GM23338 (cell line): ENCODE measurements around the gene MICAL3. TPM values are rescaled to one million over a fixed set of nuclear protein-coding genes. Genes with fewer than 3 reads are reported as not detected.

Experiments used
- ATAC-seq: fragments of 200-7000 bp; cut with Tn5 transposase; 3 replicates; pipeline ENCODE4 v1.9.1; 2020
- DNase-seq: peaks from one replicate; pipeline ENCODE4 v3.0.0-alpha.2; 2015; ENCODE audit warnings: low spot score
- H2AFZ ChIP-seq: fragments of 200-600 bp; sonication (generic); 2 replicates; pipeline ENCODE4 v1.8.0; 2016; ENCODE audit warnings: antibody characterized with exemption, mild to moderate bottlenecking, moderate library complexity
- H3F3A ChIP-seq: fragments of 200-600 bp; sonication (generic); replicated peaks from 2 replicates; pipeline ENCODE4 v1.8.0; 2017; ENCODE audit warnings: antibody characterized with exemption, mixed run types, low read depth
- H3K27ac ChIP-seq: fragments of 200-600 bp; sonication (generic); 2 replicates; pipeline ENCODE4 v1.6.1; 2016; ENCODE audit warnings: low read depth
- H3K27me3 ChIP-seq: fragments of 200-600 bp; sonication (generic); 2 replicates; pipeline ENCODE4 v1.8.0; 2016; ENCODE audit warnings: mild to moderate bottlenecking, mixed run types, moderate library complexity; ENCODE audit not compliant: insufficient read depth
- H3K36me3 ChIP-seq: fragments of 200-600 bp; sonication (generic); 2 replicates; pipeline ENCODE4 v1.8.0; 2016; ENCODE audit warnings: mild to moderate bottlenecking; ENCODE audit not compliant: insufficient read depth
- H3K4me1 ChIP-seq: fragments of 200-600 bp; sonication (generic); 2 replicates; pipeline ENCODE4 v1.8.0; 2016; ENCODE audit warnings: mild to moderate bottlenecking, moderate library complexity; ENCODE audit not compliant: insufficient read depth
- H3K4me2 ChIP-seq: fragments of 200-600 bp; sonication (generic); 2 replicates; pipeline ENCODE4 v1.7.1; 2017; ENCODE audit warnings: mixed run types
- H3K4me3 ChIP-seq: fragments of 200-600 bp; sonication (generic); 2 replicates; pipeline ENCODE4 v1.6.1; 2016; ENCODE audit warnings: mixed run types
- H3K79me2 ChIP-seq: fragments of 200-600 bp; sonication (generic); replicated peaks from 2 replicates; pipeline ENCODE4 v1.8.0; 2017; ENCODE audit warnings: mild to moderate bottlenecking; ENCODE audit not compliant: insufficient read depth
- H3K9me2 ChIP-seq: fragments of 200-600 bp; sonication (generic); 2 replicates; pipeline ENCODE4 v1.8.0; 2017; ENCODE audit not compliant: insufficient read depth
- H4K20me1 ChIP-seq: fragments of 200-600 bp; sonication (generic); replicated peaks from 2 replicates; pipeline ENCODE4 v1.8.0; 2017; ENCODE audit warnings: mild to moderate bottlenecking; ENCODE audit not compliant: insufficient read depth
- H3K27ac Mint-ChIP-seq: 2 replicates; pipeline ENCODE4 v1.8.0; 2020; ENCODE audit warnings: inconsistent platforms, mild to moderate bottlenecking, moderate library complexity, mixed read lengths
- H3K27me3 Mint-ChIP-seq: 3 replicates; pipeline ENCODE4 v1.8.0; 2022; ENCODE audit warnings: low read depth, mild to moderate bottlenecking, moderate library complexity, mixed read lengths, inconsistent platforms; ENCODE audit not compliant: insufficient read depth, poor library complexity
- H3K36me3 Mint-ChIP-seq: 3 replicates; pipeline ENCODE4 v1.8.0; 2021; ENCODE audit warnings: low read depth, mild to moderate bottlenecking, inconsistent platforms, moderate library complexity, mixed read lengths
- H3K4me1 Mint-ChIP-seq: 3 replicates; pipeline ENCODE4 v1.8.0; 2020; ENCODE audit warnings: mild to moderate bottlenecking, inconsistent platforms, mixed read lengths
- H3K4me3 Mint-ChIP-seq: 3 replicates; pipeline ENCODE4 v1.8.0; 2021; ENCODE audit warnings: moderate library complexity, mild to moderate bottlenecking, inconsistent platforms, mixed read lengths
- H3K9me3 Mint-ChIP-seq: 3 replicates; pipeline ENCODE4 v1.8.0; 2020; ENCODE audit warnings: moderate library complexity, mild to moderate bottlenecking, inconsistent platforms, mixed read lengths
- CREB1 ChIP-seq: fragments of 250-450 bp; sonication (Bioruptor Pico); IDR thresholded peaks from 2 replicates; pipeline ENCODE4 v1.5.0; 2020; ENCODE audit warnings: low read depth, mild to moderate bottlenecking, moderate library complexity
- EZH2phosphoT487 ChIP-seq: fragments of 200-600 bp; sonication (generic); IDR thresholded peaks from one replicate; pipeline ENCODE4 v1.8.1; 2018; ENCODE audit warnings: antibody characterized with exemption; ENCODE audit not compliant: unreplicated experiment
- JUNB ChIP-seq: IDR thresholded peaks from one replicate; pipeline ENCODE4 v1.6.1; 2016; ENCODE audit warnings: antibody characterized with exemption; ENCODE audit not compliant: unreplicated experiment
- NANOG ChIP-seq: IDR thresholded peaks from 2 replicates; pipeline ENCODE4 v1.6.1; 2016; ENCODE audit warnings: antibody characterized with exemption, borderline replicate concordance
- STAT1 ChIP-seq: IDR thresholded peaks from one replicate; pipeline ENCODE4 v1.6.1; 2016; ENCODE audit warnings: antibody characterized with exemption; ENCODE audit not compliant: unreplicated experiment
- ZNF114 ChIP-seq: fragments of 250-450 bp; sonication (Bioruptor Pico); IDR thresholded peaks from 2 replicates; pipeline ENCODE4 v1.5.0; 2020; ENCODE audit warnings: mild to moderate bottlenecking, moderate library complexity
- ZNF331 ChIP-seq: fragments of 250-450 bp; sonication (Bioruptor Pico); IDR thresholded peaks from 2 replicates; pipeline ENCODE4 v1.5.0; 2020; ENCODE audit warnings: low read depth, mild to moderate bottlenecking, moderate library complexity
- ZNF462 ChIP-seq: fragments of 250-450 bp; sonication (Bioruptor Pico); IDR thresholded peaks from 2 replicates; pipeline ENCODE4 v1.5.0; 2020; ENCODE audit warnings: mild to moderate bottlenecking, moderate library complexity
- polyA plus RNA-seq: library from polyadenylated mRNA; unstranded; fragments of >200 nt; fragmentation: Nextera tagmentation; extraction: Ambion mirVana; gene quantifications from 2 replicates; pipeline ENCODE4 v1.2.1, GENCODE V29; 2016
- total RNA-seq: library from RNA; depleted of rRNA; stranded (reverse); fragments of >200 nt; shearing (Covaris generic); gene quantifications from 2 replicates; pipeline ENCODE4 v1.2.3, GENCODE V29; 2014
- TF ChIP-seq, protein P1 (sequence below): IDR thresholded peaks from 2 replicates; pipeline ENCODE4 v1.6.1; 2016; ENCODE audit warnings: antibody characterized with exemption

Gene MICAL3
- total and polyA plus RNA-seq, 2 experiments from 2014 or later: 10.1 to 33.9 TPM

- Mint-ChIP-seq H3K4me1 (no peaks in the 10 kb centered on the region), H3K9me3 (no peaks in the 10 kb centered on the region; the same call in 2 of the 3 replicates), H3K4me3 (no peak overlapping the region), H3K36me3 (no peaks in the 10 kb centered on the region; the same call in 2 of the 3 replicates), H3K27ac (no peak overlapping the region), H3K27me3 (peaks cover 10% of the 10 kb centered on the region)
- H3K4me2 ChIP-seq: no peak overlapping the region
- no peak overlapping the region for H3K4me3 ChIP-seq
- no peak for DNase-seq
- no peaks in the 10 kb centered on the region for H3K9me2 ChIP-seq
- H3K27ac ChIP-seq: no peak overlapping the region
- H3K79me2 ChIP-seq: no peaks in the 10 kb centered on the region
- ATAC-seq: no peak
- no peaks in the 10 kb centered on the region for H3K36me3 ChIP-seq
- TF ChIP-seq ZNF331 (no peak), CREB1 (CRISPR knock-in tag) (no peak), NANOG (no peak), EZH2phosphoT487 (no peak), STAT1 (no peak), ZNF114 (CRISPR knock-in tag) (no peak), ZNF462 (CRISPR knock-in tag) (no peak), JUNB (no peak)
- TF ChIP-seq, protein P1, sequence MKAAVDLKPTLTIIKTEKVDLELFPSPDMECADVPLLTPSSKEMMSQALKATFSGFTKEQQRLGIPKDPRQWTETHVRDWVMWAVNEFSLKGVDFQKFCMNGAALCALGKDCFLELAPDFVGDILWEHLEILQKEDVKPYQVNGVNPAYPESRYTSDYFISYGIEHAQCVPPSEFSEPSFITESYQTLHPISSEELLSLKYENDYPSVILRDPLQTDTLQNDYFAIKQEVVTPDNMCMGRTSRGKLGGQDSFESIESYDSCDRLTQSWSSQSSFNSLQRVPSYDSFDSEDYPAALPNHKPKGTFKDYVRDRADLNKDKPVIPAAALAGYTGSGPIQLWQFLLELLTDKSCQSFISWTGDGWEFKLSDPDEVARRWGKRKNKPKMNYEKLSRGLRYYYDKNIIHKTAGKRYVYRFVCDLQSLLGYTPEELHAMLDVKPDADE: no peak
- H3F3A ChIP-seq: no peaks in the 10 kb centered on the region
- 0 out of 2 replicates have a peak, but pooled peaks cover 5% of the 10 kb centered on the region for H4K20me1 ChIP-seq
- H3K4me1 ChIP-seq: no peaks in the 10 kb centered on the region
- no peak overlapping the region for H2AFZ ChIP-seq
- H3K27me3 ChIP-seq: no peaks in the 10 kb centered on the region
Observed at GRCh38 chr22:17820879-17821439, 203.4 kb downstream of the MICAL3 start.
